Activated CD4-positive, alpha-beta T cell treated with anti-CD3 and anti-CD28 coated beads, Interleukin-2, amount 50 U/mL, for 24 hours (primary cell): Measurements from ENCODE around the gene CHST10.
A peak's percentile ranks its signal among the peaks of the same experiment; 100 is the strongest.
"Not testable (repeated sequence)": the region's sequence is repeated elsewhere in the genome, so short reads cannot be mapped to it uniquely, and the experiment has no call there.

Source experiments
- DNase-seq, 2 donors: peaks; one replicate each; pipeline ENCODE4 v3.0.0-alpha.2; 2020; ENCODE audit warnings: low read depth in 1 of 2, low spot score in 1 of 2

Gene CHST10

DNA sequence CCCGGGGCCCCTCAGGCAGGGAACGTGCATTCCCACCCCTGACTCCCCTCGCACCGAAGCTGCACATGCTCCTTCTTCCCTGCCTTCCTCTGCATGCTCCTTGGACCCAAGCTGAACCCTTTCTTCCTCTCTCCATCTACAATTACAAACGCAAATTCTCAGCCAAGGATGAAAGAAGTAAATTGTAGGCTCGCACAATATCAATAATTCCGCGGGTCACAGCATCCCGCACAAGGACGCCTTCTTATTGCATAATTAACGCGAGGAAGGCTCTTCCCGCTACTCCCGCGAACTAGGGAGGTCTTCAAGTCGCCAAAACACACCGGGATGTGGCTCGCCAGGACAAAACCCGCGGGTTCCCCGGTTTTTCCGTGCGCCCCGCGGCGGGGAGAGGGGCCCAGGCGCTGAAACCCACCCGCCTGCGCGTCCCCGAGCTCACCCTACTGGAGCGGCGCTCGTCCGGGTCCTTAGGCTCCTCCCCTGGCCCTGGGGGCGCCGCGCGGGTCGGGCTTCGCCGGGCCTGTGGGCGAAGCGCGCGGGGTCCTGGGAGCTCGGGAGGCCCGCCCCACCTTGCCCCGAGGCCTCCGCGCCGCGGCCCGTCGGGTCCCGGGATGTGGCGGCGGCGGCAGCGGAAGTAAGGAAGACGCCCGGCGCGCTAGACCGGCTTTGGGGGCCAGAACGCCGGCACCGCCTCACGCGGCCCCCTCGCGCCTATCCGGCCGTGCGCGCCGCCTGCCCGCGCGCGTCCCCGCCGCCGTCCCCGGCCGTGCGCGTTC is at the start of gene CHST10:
CHST10 (minus strand) TSS at position 734 of the 776 bp plus-strand sequence. CDS start 10,993 bp downstream, outside the sequence.
- DNase-seq: peak; percentile 32 to 37

DNA sequence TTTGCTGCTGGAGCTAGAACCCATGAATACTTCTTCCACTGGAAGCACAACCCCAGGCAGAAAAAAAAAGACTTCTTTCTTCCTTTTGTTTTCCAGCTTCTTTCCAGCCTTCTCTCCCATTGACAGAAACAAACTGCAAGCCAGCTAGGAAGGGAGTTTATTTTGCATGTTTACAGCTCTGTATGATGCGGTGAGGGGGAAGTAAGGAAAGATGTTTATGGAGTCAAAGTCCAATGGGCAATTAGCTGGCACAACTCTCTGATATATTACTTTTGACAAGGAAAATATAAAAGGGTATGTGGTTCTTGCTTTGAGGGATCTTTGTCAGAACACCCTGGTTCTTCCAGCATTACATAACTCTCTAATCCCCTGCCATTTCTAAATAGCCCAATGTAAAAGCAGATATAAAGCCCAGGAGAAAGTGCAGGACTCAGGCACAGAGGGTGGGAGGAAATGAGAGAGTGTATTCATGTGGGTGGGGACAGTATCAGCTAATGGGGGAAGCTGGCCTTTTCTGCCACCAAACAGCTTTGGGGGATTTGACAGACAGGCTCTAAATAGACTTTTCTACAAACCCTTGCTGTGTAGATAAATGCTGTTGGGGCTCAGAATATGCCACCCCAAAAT is 43.5 kb upstream of the CHST10 start:
- no peak for DNase-seq

- DNase-seq: not testable (repeated sequence)
Measured at GRCh38 chr2:100456357-100456756, 38.9 kb upstream of the CHST10 start.

DNA sequence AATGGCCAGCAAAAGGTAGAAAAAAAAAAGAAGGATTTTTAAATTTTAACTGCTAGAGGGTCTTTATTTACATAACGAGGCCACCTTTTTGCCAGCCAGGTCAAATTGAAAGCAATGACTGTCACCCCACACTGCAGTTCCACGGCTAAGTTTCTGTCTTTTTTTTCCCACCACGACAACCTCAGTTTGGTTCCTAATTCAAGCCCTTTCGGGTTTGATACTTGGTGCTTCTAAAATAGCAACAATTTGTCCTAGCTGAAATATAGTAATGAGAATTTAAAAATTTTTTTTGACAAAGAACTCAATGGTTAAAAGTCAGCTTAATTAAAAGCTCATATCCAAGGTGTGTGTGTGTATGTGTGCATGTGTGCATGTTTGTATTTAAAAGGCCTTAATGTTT is 36.4 kb upstream of the CHST10 start:
- DNase-seq: no peak

- no peak for DNase-seq
Measured at GRCh38 chr2:100451734-100452133, 34.3 kb upstream of the CHST10 start.

- DNase-seq: no peak
Measured at GRCh38 chr2:100451092-100451491, 33.6 kb upstream of the CHST10 start.

DNA sequence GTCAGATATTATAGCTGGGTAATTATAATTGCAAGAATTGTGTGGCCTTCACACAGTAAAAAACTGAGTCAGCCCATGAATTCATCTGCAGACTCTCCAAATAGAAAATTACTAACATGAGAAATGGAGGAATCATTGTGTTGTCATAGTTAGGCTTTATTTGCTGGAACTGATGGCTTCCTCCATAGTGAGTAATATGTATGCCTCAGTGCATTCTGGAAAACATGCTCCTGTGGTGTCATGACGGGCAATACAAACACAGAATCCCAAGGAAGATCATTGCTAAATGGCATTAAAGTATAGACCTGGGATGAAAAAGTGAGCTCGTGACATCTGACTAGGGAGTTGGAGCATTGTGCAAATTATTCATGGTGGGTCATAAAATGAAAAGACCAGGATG is 29.2 kb upstream of the CHST10 start:
- DNase-seq: no peak

DNA sequence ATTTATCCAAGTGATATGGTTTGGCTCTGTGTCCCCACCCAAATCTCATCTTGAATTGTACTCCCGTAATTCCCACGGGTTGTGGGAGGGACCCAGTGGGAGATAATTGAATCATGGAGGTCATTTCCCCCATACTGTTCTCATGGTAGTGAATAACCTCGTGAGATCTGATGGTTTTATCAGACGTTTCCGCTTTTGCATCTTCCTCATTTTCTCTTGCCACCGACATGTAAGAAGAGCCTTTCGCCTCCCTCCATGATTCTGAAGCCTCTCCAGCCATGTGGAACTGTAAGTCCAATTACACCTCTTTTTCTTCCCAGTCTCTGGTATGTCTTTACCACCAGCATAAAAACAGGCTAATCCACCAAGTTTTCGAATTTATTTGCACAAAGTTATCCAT is 20.3 kb upstream of the CHST10 start:
- DNase-seq: no peak

- no peak for DNase-seq
Measured at GRCh38 chr2:100429726-100430125, 12.3 kb upstream of the CHST10 start.

- peak; percentile 43 to 54 for DNase-seq
Measured at GRCh38 chr2:100427627-100428258, 10.3 kb upstream of the CHST10 start.

DNA sequence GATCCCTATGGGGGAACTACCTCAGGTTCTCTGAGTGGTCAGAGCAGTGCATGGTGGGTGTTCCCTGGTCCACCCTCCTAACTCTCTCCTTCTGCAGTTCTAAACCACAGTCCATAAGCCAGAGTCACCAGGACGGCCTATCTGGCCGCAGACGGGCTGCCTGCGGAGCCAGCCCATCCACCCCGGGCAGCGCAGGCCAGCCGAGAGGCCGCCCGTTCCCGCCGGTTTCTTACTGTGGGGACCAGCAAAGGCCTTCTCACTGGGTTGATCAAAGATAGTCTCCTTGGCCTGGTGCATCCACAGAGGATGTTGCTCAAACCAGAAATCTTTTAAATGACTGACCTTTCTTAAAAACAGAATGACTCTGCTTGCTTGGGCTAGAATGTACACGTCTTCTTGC is 9.6 kb upstream of the CHST10 start:
- no peak for DNase-seq

- DNase-seq: no peak
Measured at GRCh38 chr2:100426384-100426720, 8.9 kb upstream of the CHST10 start.

DNA sequence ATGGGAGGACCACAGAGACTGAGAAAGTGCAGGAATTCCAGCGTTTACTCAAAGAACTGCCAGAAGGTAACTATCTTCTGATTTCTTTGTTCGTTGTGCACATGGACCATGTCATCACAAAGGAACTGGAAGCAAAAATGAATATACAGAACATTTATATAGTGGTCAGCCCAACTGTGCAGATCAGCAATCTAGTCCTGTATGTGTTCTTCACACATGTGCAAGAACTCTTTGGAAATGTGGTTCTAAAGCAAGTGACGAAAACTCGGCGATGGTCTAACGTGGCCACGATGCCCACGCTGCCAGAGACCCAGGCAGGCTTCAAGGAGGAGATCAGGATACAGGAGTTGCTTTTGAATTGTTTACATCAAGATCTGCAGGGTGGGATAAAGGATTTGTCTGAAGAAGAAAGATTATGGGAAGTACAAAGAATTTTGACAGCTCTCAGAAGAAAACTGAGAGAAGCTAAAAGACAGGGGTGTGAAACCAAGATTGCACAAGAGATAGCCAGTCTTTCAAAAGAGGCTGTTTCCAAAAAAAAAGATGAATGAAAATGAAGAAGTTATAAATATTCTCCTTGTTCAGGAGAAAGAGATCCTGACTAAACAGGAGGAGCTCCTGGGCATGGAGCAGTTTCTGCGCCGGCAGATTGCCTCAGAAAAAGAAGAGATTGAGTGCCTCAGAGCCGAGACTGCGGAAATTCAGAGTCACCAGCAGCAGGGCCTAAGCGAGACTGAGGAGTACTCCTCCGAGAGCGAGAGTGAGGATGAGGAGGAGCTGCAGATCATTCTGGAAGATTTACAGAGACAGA is 8.3 kb upstream of the CHST10 start:
- DNase-seq: no peak

DNA sequence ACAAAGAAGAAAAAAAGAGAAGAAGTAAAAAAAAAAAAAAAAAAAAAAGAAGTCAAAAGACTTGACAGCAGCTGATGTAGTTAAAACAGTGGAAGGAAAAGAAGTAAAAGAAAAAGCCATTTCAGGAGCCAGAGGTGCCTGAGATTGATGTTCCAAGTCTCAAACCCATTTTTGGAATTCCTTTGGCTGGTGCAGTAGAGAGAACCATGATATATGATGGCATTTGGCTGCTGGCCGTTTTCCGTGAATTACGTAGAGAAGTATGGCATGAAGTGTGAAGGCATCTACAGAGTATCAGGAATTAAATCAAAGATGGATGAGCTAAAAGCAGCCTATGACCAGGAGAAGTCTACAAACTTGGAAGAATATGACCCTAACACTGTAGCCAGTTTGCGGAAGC is 7.6 kb upstream of the CHST10 start:
- DNase-seq: no peak

GRCh38 chr2:100424277-100424875 is 6.9 kb upstream of the CHST10 start:
- DNase-seq: no peak

- no peak for DNase-seq
Measured at GRCh38 chr2:100423631-100424030, 6.2 kb upstream of the CHST10 start.

- no peak for DNase-seq
Measured at GRCh38 chr2:100422320-100423055, 5.0 kb upstream of the CHST10 start.

- no peak for DNase-seq
Measured at GRCh38 chr2:100419915-100420314, 2.4 kb upstream of the CHST10 start.

DNA sequence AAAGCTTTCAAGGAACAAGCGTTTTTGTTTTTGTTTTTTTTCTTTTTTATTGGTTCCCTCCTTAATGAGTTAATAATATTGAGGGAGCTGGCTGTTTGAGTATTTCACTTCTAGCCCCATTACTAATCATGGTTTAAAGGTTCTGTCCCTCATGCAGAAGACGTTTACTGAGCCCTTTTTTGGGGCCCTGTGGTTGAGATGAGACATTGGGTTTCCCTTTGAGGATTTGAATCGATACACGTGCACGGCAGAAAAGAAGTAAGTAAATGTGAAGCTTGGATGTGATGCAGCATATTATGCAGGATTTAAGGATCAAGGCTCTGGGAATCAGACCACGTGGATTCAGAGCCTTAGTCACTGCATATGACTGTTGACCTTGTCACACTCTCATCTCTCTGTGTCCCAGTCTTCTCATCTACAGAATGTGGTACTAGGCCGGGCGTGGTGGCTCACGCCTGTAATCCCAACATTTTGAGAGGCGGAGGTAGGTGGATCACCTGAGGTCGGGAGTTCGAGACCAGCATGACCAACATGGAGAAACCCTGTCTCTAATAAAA is 1.0 kb upstream of the CHST10 start:
- no peak for DNase-seq

DNA sequence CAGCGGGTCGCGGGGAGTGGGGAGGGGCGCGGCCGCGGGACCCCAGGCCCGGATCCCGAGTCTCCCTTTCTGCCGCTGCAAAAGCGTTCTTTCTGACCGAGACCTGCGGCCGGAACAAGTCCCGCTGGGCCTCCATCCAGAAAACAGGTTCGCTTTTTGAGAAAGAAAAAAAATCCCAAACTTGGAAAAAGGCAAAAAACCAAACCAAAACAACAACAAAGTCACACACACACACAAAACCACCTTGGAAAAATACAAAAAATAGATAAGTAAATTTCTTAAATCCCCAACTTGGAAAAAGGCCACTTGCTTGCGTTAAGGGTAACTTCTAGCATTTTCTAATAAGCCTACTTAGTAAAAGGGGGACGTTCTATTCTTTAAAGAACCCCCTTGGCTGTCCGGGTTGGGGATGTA is 250 bp upstream of the CHST10 start:
- DNase-seq: no peak
